HG02981 (cell line): Measurements from ENCODE around the gene PHKA1.
"Not testable (repeated sequence)": the region's sequence is repeated elsewhere in the genome, so short reads cannot be mapped to it uniquely, and the experiment has no call there.

Experiments
- ATAC-seq: cut with Tn5 transposase; IDR thresholded peaks from one replicate; pipeline ENCODE4 v1.9.1; 2021; ENCODE audit warnings: mild to moderate bottlenecking, moderate library complexity; ENCODE audit not compliant: unreplicated experiment

Gene PHKA1

GRCh38 chrX:72669508-72669907 lies 44.6 kb downstream of the PHKA1 start:
- not testable (repeated sequence) for ATAC-seq

- no peak for ATAC-seq
Measured at GRCh38 chrX:72666451-72666850, 47.7 kb downstream of the PHKA1 start.

- no peak for ATAC-seq
Measured at GRCh38 chrX:72663737-72664136, 50.4 kb downstream of the PHKA1 start.

GRCh38 chrX:72662020-72662747 lies 51.9 kb downstream of the PHKA1 start:
- no peak for ATAC-seq

- no peak for ATAC-seq
Measured at GRCh38 chrX:72659723-72660122, 54.4 kb downstream of the PHKA1 start.

GRCh38 chrX:72652082-72652481 lies 62.0 kb downstream of the PHKA1 start:
- no peak for ATAC-seq

- ATAC-seq = no peak
Measured at GRCh38 chrX:72644946-72645345, 69.2 kb downstream of the PHKA1 start.

- ATAC-seq = no peak
Measured at GRCh38 chrX:72641611-72642010, 72.5 kb downstream of the PHKA1 start.

GRCh38 chrX:72635930-72636329 lies 78.2 kb downstream of the PHKA1 start:
- ATAC-seq = no peak

- no peak for ATAC-seq
Measured at GRCh38 chrX:72634331-72634730, 79.8 kb downstream of the PHKA1 start.

- ATAC-seq = no peak
Measured at GRCh38 chrX:72630185-72630584, 83.9 kb downstream of the PHKA1 start.

- no peak for ATAC-seq
Measured at GRCh38 chrX:72624194-72624593, 89.9 kb downstream of the PHKA1 start.

GRCh38 chrX:72621625-72622485 lies 92.3 kb downstream of the PHKA1 start:
- ATAC-seq = peak; percentile 84

- ATAC-seq = no peak
Measured at GRCh38 chrX:72621163-72621562, 92.9 kb downstream of the PHKA1 start.

- no peak for ATAC-seq
Measured at GRCh38 chrX:72620550-72621145, 93.5 kb downstream of the PHKA1 start.

- ATAC-seq = no peak
Measured at GRCh38 chrX:72609313-72609712, 104.8 kb downstream of the PHKA1 start.

- ATAC-seq = no peak
Measured at GRCh38 chrX:72604705-72605104, 109.4 kb downstream of the PHKA1 start.

GRCh38 chrX:72604112-72604511 lies 110.0 kb downstream of the PHKA1 start:
- no peak for ATAC-seq

GRCh38 chrX:72591038-72591437 lies 123.1 kb downstream of the PHKA1 start:
- not testable (repeated sequence) for ATAC-seq

GRCh38 chrX:72584163-72584562 lies 129.9 kb downstream of the PHKA1 start:
- ATAC-seq = no peak

- ATAC-seq = no peak
Measured at GRCh38 chrX:72576141-72576894, 137.8 kb downstream of the PHKA1 start.
